Lower leg skin (tissue), 4 donors: ENCODE data around the gene ACTR3. TPM values are rescaled to one million over a fixed set of nuclear protein-coding genes. Genes with fewer than 3 reads are reported as not detected.

Source experiments
- DNase-seq, 2 donors: peaks; one replicate each; pipeline ENCODE4 v3.0.0-alpha.2; 2019; ENCODE audit warnings: low spot score in 2 of 2
- H3K4me3 ChIP-seq: fragments of 200-600 bp; sonication (generic); 2 replicates; pipeline ENCODE4 v1.5.1; 2017; ENCODE audit warnings: mild to moderate bottlenecking, low read depth; ENCODE audit not compliant: poor library complexity, severe bottlenecking
- CTCF ChIP-seq, 3 donors: fragments of 450-650 bp; IDR thresholded peaks; one replicate each; pipeline ENCODE4 v1.5.1; 2016; ENCODE audit warnings: antibody characterized with exemption in 3 of 3, mild to moderate bottlenecking in 3 of 3, moderate library complexity in 2 of 3
- POLR2A ChIP-seq, 2 donors: fragments of 450-650 bp; IDR thresholded peaks; one replicate each; pipeline ENCODE4 v1.6.1; 2016 to 2017; ENCODE audit warnings: antibody characterized with exemption in 2 of 2, mild to moderate bottlenecking in 1 of 2, moderate library complexity in 1 of 2
- WGBS, 2 donors: methylation state at CpG; one replicate each; pipeline ENCODE4 v1.1.5; 2018; 5-methylcytosine and 5-hydroxymethylcytosine counted together
- intact Hi-C: fragments of 100-400 bp; cut with DNase I; formaldehyde crosslinking; loops from one replicate; pipeline ENCODE4 v1.15.0; 2023; ENCODE audit warnings: low total_unique reads
- total RNA-seq, 4 donors: library from RNA; depleted of rRNA; stranded (reverse); fragments of >200 nt; gene quantifications; one replicate each; pipeline ENCODE4 v1.1.0, GENCODE V29; 2016

ACTR3 gene
- total RNA-seq, 4 donors from 2014 or later: 92.5 to 154 (median 115) TPM

GRCh38 chr2:113980946-113981345 is 91.1 kb downstream of the ACTR3 start:
- TF ChIP-seq CTCF (IDR thresholded peaks at IDR 0.05) (no peak), POLR2A (IDR thresholded peaks at IDR 0.05) (no peak)
- DNase-seq: no peak
- H3K4me3 ChIP-seq: no peak overlapping the region
- intact Hi-C loops: no loop called here
- WGBS, 2 donors: 85 to 92% methylated on average over 4 of the region's 4 CpGs

DNA sequence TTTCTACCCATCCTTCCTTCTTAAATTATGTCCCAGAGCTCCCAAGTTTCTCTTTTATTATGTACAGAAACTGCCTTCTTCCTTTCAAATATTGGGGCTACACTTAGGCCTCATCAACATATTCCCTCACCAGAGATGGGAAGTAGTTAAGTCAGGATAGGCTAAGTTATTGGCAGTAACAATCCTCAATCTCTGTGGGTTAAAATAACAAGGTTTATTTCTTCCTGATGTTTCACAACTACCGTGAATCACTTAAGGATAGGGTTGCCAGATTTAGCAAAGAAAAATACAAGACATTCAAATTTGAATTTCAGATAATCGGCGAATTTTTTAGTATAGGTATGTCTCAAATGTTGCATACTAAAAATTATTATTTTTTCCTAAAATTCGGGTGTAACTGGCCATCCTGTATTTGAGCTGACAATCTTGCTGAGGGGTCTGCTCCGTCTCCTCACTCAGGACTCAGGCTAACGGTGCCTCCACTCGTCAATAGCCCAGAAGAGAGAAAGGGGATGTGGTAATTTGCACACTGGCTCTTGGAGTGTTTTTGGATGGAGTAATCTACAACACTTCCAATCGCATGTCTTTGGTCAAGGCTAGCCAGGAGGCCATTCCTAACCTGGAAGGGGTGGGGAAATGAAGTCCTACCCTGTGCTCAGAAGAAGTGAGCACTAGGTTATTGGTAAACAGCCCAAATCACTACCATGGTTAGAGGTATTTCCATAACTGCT is 91.7 kb downstream of the ACTR3 start:
- no peak overlapping the region for H3K4me3 ChIP-seq
- DNase-seq: no peak
- TF ChIP-seq CTCF (IDR thresholded peaks at IDR 0.05) (no peak), POLR2A (IDR thresholded peaks at IDR 0.05) (no peak)
- WGBS, 2 donors: 87 to 88% methylated on average over 8 of the region's 8 CpGs
- intact Hi-C loops: no loop called here

DNA sequence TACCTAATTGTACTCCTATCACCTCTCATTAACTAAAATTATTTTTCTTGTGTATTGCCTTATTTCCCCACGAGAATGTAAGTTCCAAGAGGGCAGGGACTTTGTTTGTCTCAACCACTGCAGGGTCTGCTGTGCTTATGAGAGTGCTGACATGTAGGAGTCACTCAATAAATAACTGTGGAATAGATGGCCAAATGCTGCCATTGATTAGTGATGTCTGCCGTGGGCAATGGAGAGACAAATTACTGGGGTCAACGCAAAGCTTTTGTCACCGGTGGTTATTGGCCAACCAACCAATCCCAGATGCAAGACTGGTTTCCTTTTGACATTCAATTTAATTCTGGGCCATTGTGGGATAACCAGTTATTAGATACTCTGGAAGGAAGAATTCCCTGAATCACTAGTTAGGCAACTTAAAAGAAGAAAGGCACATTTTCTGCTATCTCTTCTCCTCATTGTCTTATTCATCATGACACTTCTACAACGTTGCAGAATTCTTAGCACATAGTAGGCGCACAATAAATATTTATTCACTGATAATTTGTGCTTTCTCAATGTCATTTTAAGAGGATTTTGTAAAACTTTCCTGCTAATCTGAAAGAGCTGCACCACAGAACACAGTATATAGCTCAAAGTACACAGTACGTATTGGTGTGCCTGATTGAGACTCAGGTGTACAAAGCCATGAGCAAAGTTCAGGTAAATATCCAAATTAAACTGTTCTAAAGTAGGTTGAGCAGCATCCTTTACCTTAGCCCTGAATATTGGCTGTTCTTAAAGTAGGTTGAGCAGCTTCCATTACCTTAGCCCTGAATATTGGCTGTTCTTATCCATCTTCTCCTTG is 95.9 kb downstream of the ACTR3 start:
- no peak for TF ChIP-seq CTCF (IDR thresholded peaks at IDR 0.05)
- no peak for TF ChIP-seq POLR2A (IDR thresholded peaks at IDR 0.05)
- H3K4me3 ChIP-seq: no peak overlapping the region
- intact Hi-C loops: no loop called here
- no peak for DNase-seq
- 86 to 90% methylated on average over 7 of the region's 7 CpGs for WGBS, 2 donors

DNA sequence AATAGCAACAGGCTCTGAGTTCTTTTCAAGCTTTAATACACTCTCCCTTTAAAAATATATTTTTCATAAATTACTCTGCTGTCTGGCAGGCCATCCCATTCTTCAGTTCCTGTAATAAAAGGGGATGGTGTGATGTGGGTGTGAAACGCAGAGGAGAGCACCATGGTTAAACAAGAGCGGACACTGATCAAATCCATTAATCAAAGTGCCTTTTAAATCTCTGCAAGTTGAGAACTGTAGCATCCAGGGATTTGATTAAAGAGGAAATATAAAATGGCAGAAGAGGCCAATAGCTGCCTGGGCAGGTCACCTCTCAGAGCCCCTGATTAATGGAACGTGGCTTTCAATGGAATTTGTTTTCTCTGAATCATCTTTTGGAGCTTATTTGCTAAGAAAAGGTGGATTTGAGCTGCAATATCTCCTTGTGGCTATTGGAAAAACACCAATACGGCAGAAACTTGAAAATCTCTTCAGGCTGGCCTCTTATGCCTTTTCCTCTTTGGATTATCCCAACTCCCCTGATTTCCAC is 96.9 kb downstream of the ACTR3 start:
- intact Hi-C loops: no loop called here

GRCh38 chr2:113992090-113992489 is 102.2 kb downstream of the ACTR3 start:
- TF ChIP-seq CTCF (IDR thresholded peaks at IDR 0.05) (no peak), POLR2A (IDR thresholded peaks at IDR 0.05) (no peak)
- no peak for DNase-seq
- WGBS, 2 donors: 60 to 71% methylated on average over 1 of the region's 1 CpG
- intact Hi-C loops: no loop called here
- H3K4me3 ChIP-seq: no peak overlapping the region

More for the DNA sequence above, 96.9 kb downstream of the ACTR3 start:
- no peak for TF ChIP-seq CTCF (IDR thresholded peaks at IDR 0.05)
- no peak for TF ChIP-seq POLR2A (IDR thresholded peaks at IDR 0.05)
- DNase-seq: no peak
- WGBS, 2 donors: 57 to 73% methylated on average over 4 of the region's 4 CpGs
- H3K4me3 ChIP-seq: no peak overlapping the region
